ENCODE measurements around the gene EZR.

DNA sequence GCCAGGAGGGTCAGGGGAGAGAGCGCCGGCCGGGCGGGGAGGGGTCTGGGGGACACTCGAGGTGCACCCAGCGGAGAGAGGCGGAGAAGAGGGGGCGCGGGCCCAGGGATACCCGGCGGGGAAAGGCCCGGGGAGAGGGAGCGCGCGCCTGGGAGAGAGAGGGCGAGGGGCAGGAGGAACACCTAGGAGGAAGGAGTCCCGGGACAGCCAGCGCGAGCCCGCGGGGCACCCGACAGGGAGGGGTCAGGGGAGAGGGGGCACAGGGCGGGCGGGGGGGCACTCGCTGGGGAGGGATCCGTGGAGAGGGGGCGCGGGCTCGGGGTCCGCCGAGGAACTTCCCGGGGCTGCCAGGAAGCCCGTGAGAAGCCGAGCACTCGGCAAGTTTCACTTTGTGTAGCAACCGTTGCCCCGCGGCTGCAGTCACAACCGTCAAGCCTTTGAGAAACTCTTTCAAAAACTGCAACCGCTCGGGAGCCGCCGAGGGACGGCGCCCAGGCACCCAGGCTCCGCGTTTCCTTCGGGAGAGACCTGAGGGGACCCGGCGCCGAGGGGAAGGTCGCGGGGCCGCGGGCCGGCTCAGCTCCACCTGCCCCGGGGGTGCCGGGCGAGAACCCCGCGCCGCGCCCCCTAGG is 471 bp downstream of the EZR start:
- no peak for TF ChIP-seq EZH2 (IDR thresholded peaks at IDR 0.05; ENCODE audit: insufficient read depth, low read length)
- TF ChIP-seq, protein P1, sequence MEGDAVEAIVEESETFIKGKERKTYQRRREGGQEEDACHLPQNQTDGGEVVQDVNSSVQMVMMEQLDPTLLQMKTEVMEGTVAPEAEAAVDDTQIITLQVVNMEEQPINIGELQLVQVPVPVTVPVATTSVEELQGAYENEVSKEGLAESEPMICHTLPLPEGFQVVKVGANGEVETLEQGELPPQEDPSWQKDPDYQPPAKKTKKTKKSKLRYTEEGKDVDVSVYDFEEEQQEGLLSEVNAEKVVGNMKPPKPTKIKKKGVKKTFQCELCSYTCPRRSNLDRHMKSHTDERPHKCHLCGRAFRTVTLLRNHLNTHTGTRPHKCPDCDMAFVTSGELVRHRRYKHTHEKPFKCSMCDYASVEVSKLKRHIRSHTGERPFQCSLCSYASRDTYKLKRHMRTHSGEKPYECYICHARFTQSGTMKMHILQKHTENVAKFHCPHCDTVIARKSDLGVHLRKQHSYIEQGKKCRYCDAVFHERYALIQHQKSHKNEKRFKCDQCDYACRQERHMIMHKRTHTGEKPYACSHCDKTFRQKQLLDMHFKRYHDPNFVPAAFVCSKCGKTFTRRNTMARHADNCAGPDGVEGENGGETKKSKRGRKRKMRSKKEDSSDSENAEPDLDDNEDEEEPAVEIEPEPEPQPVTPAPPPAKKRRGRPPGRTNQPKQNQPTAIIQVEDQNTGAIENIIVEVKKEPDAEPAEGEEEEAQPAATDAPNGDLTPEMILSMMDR (IDR thresholded peaks at IDR 0.05; ENCODE audit: insufficient read depth, low read depth, low read length) = no peak
